RWPE2 (cell line): Measurements from ENCODE around the gene SYNPR.

Source experiments
- ATAC-seq: fragments of 200-7000 bp; cut with Tn5 transposase; 3 replicates; pipeline ENCODE4 v1.9.1; 2021; ENCODE audit warnings: low read depth
- DNase-seq: peaks from one replicate; pipeline ENCODE4 v3.0.0-alpha.2; 2020; ENCODE audit warnings: low spot score
- H3K27ac ChIP-seq: fragments of 450-650 bp; 2 replicates; pipeline ENCODE4 v1.5.1; 2017; ENCODE audit warnings: mild to moderate bottlenecking; ENCODE audit not compliant: poor library complexity, severe bottlenecking
- H3K27me3 ChIP-seq: fragments of 250-450 bp; sonication (Bioruptor Pico); 2 replicates; pipeline ENCODE4 v1.5.1; 2021; ENCODE audit warnings: mild to moderate bottlenecking, moderate library complexity; ENCODE audit not compliant: insufficient read depth, poor library complexity, severe bottlenecking
- H3K36me3 ChIP-seq: fragments of 250-450 bp; sonication (Bioruptor Pico); 2 replicates; pipeline ENCODE4 v1.5.1; 2020; ENCODE audit warnings: low read depth, mild to moderate bottlenecking, moderate library complexity
- H3K4me1 ChIP-seq: fragments of 250-450 bp; sonication (Bioruptor Pico); 2 replicates; pipeline ENCODE4 v1.5.1; 2021; ENCODE audit warnings: mild to moderate bottlenecking, moderate library complexity; ENCODE audit not compliant: insufficient read depth, poor library complexity, severe bottlenecking
- H3K4me3 ChIP-seq: fragments of 250-450 bp; sonication (Bioruptor Pico); 2 replicates; pipeline ENCODE4 v1.5.1; 2021; ENCODE audit warnings: mild to moderate bottlenecking, moderate library complexity; ENCODE audit not compliant: severe bottlenecking
- H3K9me3 ChIP-seq: fragments of 250-450 bp; sonication (Bioruptor Pico); 2 replicates; pipeline ENCODE4 v1.5.1; 2021; ENCODE audit warnings: mild to moderate bottlenecking, moderate library complexity; ENCODE audit not compliant: severe bottlenecking
- CTCF ChIP-seq: fragments of 450-650 bp; IDR thresholded peaks from one replicate; pipeline ENCODE4 v1.5.1; 2017; ENCODE audit warnings: mild to moderate bottlenecking, moderate library complexity; ENCODE audit not compliant: poor library complexity, severe bottlenecking

SYNPR gene

GRCh38 chr3:63296249-63296648 is 18.1 kb downstream of the SYNPR start:
- no peak overlapping the region for H3K27ac ChIP-seq
- DNase-seq (no peak), ATAC-seq (no peak)
- H3K36me3 ChIP-seq = no peaks in the 10 kb centered on the region
- no peaks in the 10 kb centered on the region for H3K9me3 ChIP-seq
- no peak overlapping the region for H3K4me3 ChIP-seq
- no peak for TF ChIP-seq CTCF
- H3K4me1 ChIP-seq = no peaks in the 10 kb centered on the region
- peaks cover 21% of the 10 kb centered on the region for H3K27me3 ChIP-seq

GRCh38 chr3:63303238-63303637 is 25.1 kb downstream of the SYNPR start:
- ATAC-seq = no peak
- TF ChIP-seq CTCF = no peak
- peaks cover 12% of the 10 kb centered on the region for H3K27me3 ChIP-seq

GRCh38 chr3:63304421-63304820 is 26.3 kb downstream of the SYNPR start:
- Histone ChIP-seq H3K4me1 (no peaks in the 10 kb centered on the region), H3K27ac (no peak overlapping the region), H3K4me3 (no peak overlapping the region), H3K36me3 (no peaks in the 10 kb centered on the region), H3K27me3 (peaks cover 22% of the 10 kb centered on the region), H3K9me3 (no peaks in the 10 kb centered on the region)
- ATAC-seq (no peak), DNase-seq (no peak)
- no peak for TF ChIP-seq CTCF

More at GRCh38 chr3:63303238-63303637, 25.1 kb downstream of the SYNPR start:
- Histone ChIP-seq H3K4me1 (no peaks in the 10 kb centered on the region), H3K4me3 (no peak overlapping the region), H3K36me3 (no peaks in the 10 kb centered on the region), H3K27ac (no peak overlapping the region), H3K9me3 (no peaks in the 10 kb centered on the region)
- no peak for DNase-seq

GRCh38 chr3:63308072-63308471 is 30.0 kb downstream of the SYNPR start:
- no peak overlapping the region for H3K4me3 ChIP-seq

More at GRCh38 chr3:63308072-63308471, 30.0 kb downstream of the SYNPR start:
- Histone ChIP-seq H3K27ac (no peak overlapping the region), H3K36me3 (no peaks in the 10 kb centered on the region), H3K9me3 (no peaks in the 10 kb centered on the region), H3K4me1 (no peaks in the 10 kb centered on the region), H3K27me3 (peaks cover 22% of the 10 kb centered on the region)
- ATAC-seq (no peak), DNase-seq (no peak)
- TF ChIP-seq CTCF = no peak
